ENCODE measurements around the gene FER. TPM values are rescaled to one million over a fixed set of nuclear protein-coding genes. Genes with fewer than 3 reads are reported as not detected.

The FER gene
- total and polyA plus RNA-seq, 12 donors: 3.5 to 37.5 (median 27.0) TPM

- Histone ChIP-seq H3K9me3 (replicated peaks in 1 of 3) (peaks cover 0 to 9% (median 0%) of the 10 kb centered on the region in 3 donors), H3K36me3 (replicated peaks in 1 of 2) (no peaks in the 10 kb centered on the region), H3K27me3 (no peaks in the 10 kb centered on the region), H3K27ac (no peak overlapping the region), H3K4me1 (replicated peaks in 1 of 2) (no peaks in the 10 kb centered on the region), H3K4me3 (no peak overlapping the region)
- WGBS, 4 donors: 95 to 99% (median 97%) methylated on average over 2 of the region's 2 CpGs
- intact Hi-C loops (cut with DNase I): no loop called here
- DNase-seq: no peak
- no peak for TF ChIP-seq POLR2A (IDR thresholded peaks at IDR 0.05)
- TF ChIP-seq, protein P1, sequence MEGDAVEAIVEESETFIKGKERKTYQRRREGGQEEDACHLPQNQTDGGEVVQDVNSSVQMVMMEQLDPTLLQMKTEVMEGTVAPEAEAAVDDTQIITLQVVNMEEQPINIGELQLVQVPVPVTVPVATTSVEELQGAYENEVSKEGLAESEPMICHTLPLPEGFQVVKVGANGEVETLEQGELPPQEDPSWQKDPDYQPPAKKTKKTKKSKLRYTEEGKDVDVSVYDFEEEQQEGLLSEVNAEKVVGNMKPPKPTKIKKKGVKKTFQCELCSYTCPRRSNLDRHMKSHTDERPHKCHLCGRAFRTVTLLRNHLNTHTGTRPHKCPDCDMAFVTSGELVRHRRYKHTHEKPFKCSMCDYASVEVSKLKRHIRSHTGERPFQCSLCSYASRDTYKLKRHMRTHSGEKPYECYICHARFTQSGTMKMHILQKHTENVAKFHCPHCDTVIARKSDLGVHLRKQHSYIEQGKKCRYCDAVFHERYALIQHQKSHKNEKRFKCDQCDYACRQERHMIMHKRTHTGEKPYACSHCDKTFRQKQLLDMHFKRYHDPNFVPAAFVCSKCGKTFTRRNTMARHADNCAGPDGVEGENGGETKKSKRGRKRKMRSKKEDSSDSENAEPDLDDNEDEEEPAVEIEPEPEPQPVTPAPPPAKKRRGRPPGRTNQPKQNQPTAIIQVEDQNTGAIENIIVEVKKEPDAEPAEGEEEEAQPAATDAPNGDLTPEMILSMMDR (IDR thresholded peaks at IDR 0.05): no peak
These were observed 202.6 kb downstream of the FER start for GRCh38 chr5:108950276-108950675.

GRCh38 chr5:108953940-108954339, 206.2 kb downstream of the FER start:
- intact Hi-C loops (cut with DNase I): no loop called here
- Histone ChIP-seq H3K27me3 (no peaks in the 10 kb centered on the region), H3K27ac (no peak overlapping the region), H3K36me3 (replicated peaks in 1 of 2) (no peaks in the 10 kb centered on the region), H3K4me1 (replicated peaks in 1 of 2) (no peaks in the 10 kb centered on the region), H3K4me3 (no peak overlapping the region), H3K9me3 (replicated peaks in 1 of 3) (peaks cover 0 to 18% (median 0%) of the 10 kb centered on the region in 3 donors)
- no peak for TF ChIP-seq POLR2A (IDR thresholded peaks at IDR 0.05)
- TF ChIP-seq, protein P1 (IDR thresholded peaks at IDR 0.05): no peak
- DNase-seq: no peak

DNA sequence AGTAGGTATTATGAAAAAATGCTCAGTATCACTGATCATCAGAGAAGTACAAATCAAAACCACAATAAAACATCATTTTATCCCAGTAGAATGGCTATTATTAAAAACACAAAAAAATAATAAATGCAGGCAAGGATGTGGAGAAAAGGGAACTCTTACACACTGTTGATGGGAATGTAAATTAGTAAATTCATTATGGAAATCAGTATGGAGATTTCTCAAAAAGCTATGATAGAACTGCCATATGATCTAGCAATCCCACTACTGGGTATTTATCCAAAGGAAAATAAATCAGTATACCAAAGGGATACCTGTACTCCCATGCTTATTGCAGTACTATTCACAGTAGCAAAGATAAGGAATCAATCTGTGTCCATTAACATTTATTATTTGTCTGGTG, 209.6 kb downstream of the FER start:
- Histone ChIP-seq H3K27me3 (no peaks in the 10 kb centered on the region), H3K4me3 (no peak overlapping the region), H3K4me1 (replicated peaks in 1 of 2) (no peaks in the 10 kb centered on the region), H3K9me3 (replicated peaks in 1 of 3) (peaks cover 0 to 9% (median 0%) of the 10 kb centered on the region in 3 donors), H3K27ac (no peak overlapping the region), H3K36me3 (replicated peaks in 1 of 2) (no peaks in the 10 kb centered on the region)
- no peak for DNase-seq
- intact Hi-C loops (cut with DNase I): no loop called here
- TF ChIP-seq, protein P1 (IDR thresholded peaks at IDR 0.05): no peak
- TF ChIP-seq POLR2A (IDR thresholded peaks at IDR 0.05): no peak

GRCh38 chr5:108966910-108967309, 219.2 kb downstream of the FER start:
- Histone ChIP-seq H3K9me3 (replicated peaks in 1 of 3) (no peaks in the 10 kb centered on the region), H3K27ac (no peak overlapping the region), H3K36me3 (replicated peaks in 1 of 2) (no peaks in the 10 kb centered on the region), H3K4me1 (replicated peaks in 1 of 2) (no peaks in the 10 kb centered on the region), H3K4me3 (no peak overlapping the region), H3K27me3 (no peaks in the 10 kb centered on the region)
- TF ChIP-seq, protein P1 (IDR thresholded peaks at IDR 0.05): no peak
- no peak for TF ChIP-seq POLR2A (IDR thresholded peaks at IDR 0.05)
- no peak for DNase-seq
- intact Hi-C loops (cut with DNase I): no loop called here
- 89 to 95% (median 94%) methylated on average over 6 of the region's 6 CpGs for WGBS, 4 donors
